MM.1S (cell line): Measurements from ENCODE around the gene YOD1.
A peak's percentile ranks its signal among the peaks of the same experiment; 100 is the strongest.

ENCODE experiments used
- DNase-seq: peaks from one replicate; pipeline ENCODE4 v3.0.0-alpha.2; 2015
- H2AFZ ChIP-seq: fragments of 300-600 bp; sonication (generic); 2 replicates; pipeline ENCODE4 v1.6.0; 2016; ENCODE audit warnings: antibody characterized with exemption, low read length
- H3F3A ChIP-seq: fragments of 300-600 bp; sonication (generic); 2 replicates; pipeline ENCODE4 v1.6.1; 2016; ENCODE audit warnings: mild to moderate bottlenecking, antibody characterized with exemption, low read length, moderate library complexity, mixed read lengths; ENCODE audit not compliant: insufficient read depth
- H3K27ac ChIP-seq: fragments of 300-600 bp; sonication (generic); 2 replicates; pipeline ENCODE4 v1.5.1; 2016; ENCODE audit warnings: mild to moderate bottlenecking, low read length
- H3K27me3 ChIP-seq: fragments of 300-600 bp; sonication (generic); replicated peaks from 2 replicates; pipeline ENCODE4 v1.6.0; 2016; ENCODE audit warnings: low read length; ENCODE audit not compliant: insufficient read depth
- H3K36me3 ChIP-seq: fragments of 300-600 bp; sonication (generic); replicated peaks from 2 replicates; pipeline ENCODE4 v1.6.1; 2016; ENCODE audit warnings: mild to moderate bottlenecking, low read length, mixed read lengths; ENCODE audit not compliant: insufficient read depth
- H3K4me1 ChIP-seq: fragments of 300-600 bp; sonication (generic); 2 replicates; pipeline ENCODE4 v1.6.1; 2016; ENCODE audit warnings: low read length, mixed read lengths
- H3K4me2 ChIP-seq: fragments of 300-600 bp; sonication (generic); 2 replicates; pipeline ENCODE4 v1.6.0; 2016; ENCODE audit warnings: low read depth, low read length
- H3K4me3 ChIP-seq: fragments of 300-600 bp; sonication (generic); 2 replicates; pipeline ENCODE4 v1.5.1; 2016; ENCODE audit warnings: low read length, mixed read lengths
- H3K79me2 ChIP-seq: fragments of 300-600 bp; sonication (generic); 2 replicates; pipeline ENCODE4 v1.6.1; 2016; ENCODE audit warnings: mixed run types, low read length, mixed read lengths
- H3K9ac ChIP-seq: fragments of 300-600 bp; sonication (generic); 2 replicates; pipeline ENCODE4 v1.6.1; 2016; ENCODE audit warnings: low read length, mixed read lengths
- H3K9me2 ChIP-seq: fragments of 300-600 bp; sonication (generic); replicated peaks from 2 replicates; pipeline ENCODE4 v1.6.1; 2016; ENCODE audit warnings: mild to moderate bottlenecking, low read length, mixed read lengths; ENCODE audit not compliant: insufficient read depth
- H3K9me3 ChIP-seq: fragments of 300-600 bp; sonication (generic); replicated peaks from 2 replicates; pipeline ENCODE4 v1.6.1; 2016; ENCODE audit warnings: mild to moderate bottlenecking, low read length, mixed read lengths; ENCODE audit not compliant: insufficient read depth
- H4K20me1 ChIP-seq: fragments of 300-600 bp; sonication (generic); 2 replicates; pipeline ENCODE4 v1.6.1; 2016; ENCODE audit warnings: mild to moderate bottlenecking, low read length, moderate library complexity, mixed read lengths; ENCODE audit not compliant: insufficient read depth
- CTCF ChIP-seq: fragments of 300-600 bp; sonication (generic); IDR thresholded peaks from 2 replicates; pipeline ENCODE4 v1.5.1; 2016; ENCODE audit warnings: antibody characterized with exemption, low read length, mixed read lengths
- EZH2 ChIP-seq: fragments of 300-600 bp; sonication (generic); optimal IDR thresholded peaks from 2 replicates; pipeline ENCODE3; 2017; ENCODE audit warnings: low read depth, mild to moderate bottlenecking, antibody characterized with exemption, low read length, mixed read lengths
- EZH2phosphoT487 ChIP-seq: fragments of 300-600 bp; sonication (generic); IDR thresholded peaks from 2 replicates; pipeline ENCODE4 v1.6.1; 2018; ENCODE audit warnings: antibody characterized with exemption, low read length

Gene YOD1

GRCh38 chr1:207060596-207060995, 9.6 kb upstream of the YOD1 start:
- no peaks in the 10 kb centered on the region for H3K9me3 ChIP-seq
- no peaks in the 10 kb centered on the region for H3K27me3 ChIP-seq
- no peak overlapping the region for H3K9ac ChIP-seq
- H3K9me2 ChIP-seq = no peaks in the 10 kb centered on the region
- no peaks in the 10 kb centered on the region for H4K20me1 ChIP-seq
- H3K4me2 ChIP-seq = no peak overlapping the region
- H3K36me3 ChIP-seq = no peaks in the 10 kb centered on the region
- TF ChIP-seq CTCF (no peak), EZH2phosphoT487 (no peak), EZH2 (no peak)
- DNase-seq = no peak
- no peak overlapping the region for H2AFZ ChIP-seq
- H3F3A ChIP-seq = peaks cover 16% of the 10 kb centered on the region
- H3K79me2 ChIP-seq = no peaks in the 10 kb centered on the region
- H3K4me1 ChIP-seq = peaks cover 21% of the 10 kb centered on the region
- no peak overlapping the region for H3K27ac ChIP-seq
- H3K4me3 ChIP-seq = no peak overlapping the region

GRCh38 chr1:207059881-207060280, 8.9 kb upstream of the YOD1 start:
- Histone ChIP-seq H3K4me3 (no peak overlapping the region), H3K27ac (no peak overlapping the region), H3K9me2 (no peaks in the 10 kb centered on the region), H3K79me2 (no peaks in the 10 kb centered on the region), H4K20me1 (no peaks in the 10 kb centered on the region), H3K27me3 (no peaks in the 10 kb centered on the region), H3K4me1 (peaks cover 25% of the 10 kb centered on the region), H3K36me3 (no peaks in the 10 kb centered on the region), H3F3A (peaks cover 17% of the 10 kb centered on the region), H3K4me2 (no peak overlapping the region), H3K9me3 (no peaks in the 10 kb centered on the region), H2AFZ (no peak overlapping the region), H3K9ac (no peak overlapping the region)
- TF ChIP-seq EZH2phosphoT487 = no peak
- no peak for TF ChIP-seq CTCF
- TF ChIP-seq EZH2 = no peak
- DNase-seq = no peak

- Histone ChIP-seq H3K27ac (peak overlapping the region; percentile 27; the same call in 1 of the 2 replicates), H3K27me3 (no peaks in the 10 kb centered on the region), H3K4me3 (no peak overlapping the region), H3K4me2 (peak overlapping the region; percentile 22; the same call in 1 of the 2 replicates), H3K9me3 (no peaks in the 10 kb centered on the region), H3K9me2 (no peaks in the 10 kb centered on the region), H3F3A (peaks cover 24% of the 10 kb centered on the region), H3K4me1 (peaks cover 32% of the 10 kb centered on the region), H2AFZ (no peak overlapping the region), H3K9ac (no peak overlapping the region), H4K20me1 (no peaks in the 10 kb centered on the region), H3K36me3 (no peaks in the 10 kb centered on the region), H3K79me2 (no peaks in the 10 kb centered on the region)
- TF ChIP-seq CTCF = peak; percentile 38
- no peak for TF ChIP-seq EZH2
- TF ChIP-seq EZH2phosphoT487 = no peak
- DNase-seq = peak; percentile 57
Observed at GRCh38 chr1:207058878-207059867, 8.2 kb upstream of the YOD1 start.
